NCI-H2107 treated with DMSO at 0.1 percent for 48 hours (cell line): ENCODE results near the gene TRIM50.
"Not testable (repeated sequence)": the region's sequence is repeated elsewhere in the genome, so short reads cannot be mapped to it uniquely, and the experiment has no call there.

Experiments
- DNase-seq: peaks from one replicate; lab custom pipeline; 2025; ENCODE audit not compliant: unreplicated experiment; lab: John Stamatoyannopoulos, UW

Gene TRIM50

DNA sequence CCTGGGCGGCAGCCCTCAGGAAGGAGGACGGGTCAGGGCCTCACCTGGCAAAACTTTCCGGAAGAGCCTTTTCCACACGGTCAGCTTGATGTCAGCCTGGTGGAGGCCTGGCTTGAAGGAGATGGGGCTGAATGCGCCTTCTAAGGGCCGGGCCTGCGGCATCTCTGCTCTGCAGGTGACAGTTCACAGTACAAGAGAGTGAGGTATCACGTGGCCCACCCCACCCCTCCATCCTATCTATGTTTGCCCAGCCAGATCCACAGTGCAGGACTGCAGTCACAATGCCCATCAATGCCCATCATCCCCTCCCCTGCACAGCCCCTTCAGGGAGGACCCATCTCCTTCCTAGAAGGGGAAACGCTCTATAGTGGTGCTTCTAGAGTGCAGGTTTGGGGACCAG is 11.4 kb downstream of the TRIM50 start:
- DNase-seq: no peak

DNA sequence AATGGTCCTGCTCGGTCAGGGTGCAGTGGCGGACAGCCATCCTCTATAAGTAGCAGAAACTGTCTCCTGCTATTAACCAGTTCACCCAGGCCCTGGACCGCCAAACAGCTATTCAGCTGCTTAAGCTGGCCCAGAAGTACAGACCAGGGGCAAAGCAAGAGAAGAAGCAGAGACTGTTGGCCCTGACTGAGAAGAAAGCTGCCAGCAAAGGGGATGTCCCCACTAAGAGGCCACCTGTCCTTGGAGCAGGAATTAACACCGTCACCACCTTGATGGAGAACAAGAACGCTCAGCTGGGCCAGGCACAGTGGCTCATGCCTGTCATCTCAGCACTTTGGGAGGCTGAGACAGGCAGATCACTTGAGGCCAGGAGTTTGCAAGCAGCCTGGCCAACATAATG is 13.6 kb downstream of the TRIM50 start:
- no peak for DNase-seq

DNA sequence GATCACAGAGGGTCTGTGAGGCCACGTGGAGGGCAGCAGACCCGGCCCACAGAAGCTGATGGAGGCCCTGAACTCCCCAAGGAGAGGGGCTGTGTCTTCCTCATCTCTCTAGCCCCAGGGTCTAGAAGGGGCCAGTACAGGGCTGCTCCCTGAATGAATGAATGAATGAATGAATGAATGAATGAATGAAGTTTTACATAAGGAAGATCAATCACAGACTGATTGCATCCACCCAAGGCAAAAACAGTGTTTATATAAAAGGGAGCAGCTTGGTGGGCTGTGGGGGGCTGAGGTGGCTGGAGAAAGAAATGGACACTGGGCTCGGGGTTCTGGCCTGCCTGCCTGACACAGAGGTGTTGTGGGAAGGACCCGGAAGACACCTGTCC is 14.4 kb downstream of the TRIM50 start:
- DNase-seq: no peak

DNA sequence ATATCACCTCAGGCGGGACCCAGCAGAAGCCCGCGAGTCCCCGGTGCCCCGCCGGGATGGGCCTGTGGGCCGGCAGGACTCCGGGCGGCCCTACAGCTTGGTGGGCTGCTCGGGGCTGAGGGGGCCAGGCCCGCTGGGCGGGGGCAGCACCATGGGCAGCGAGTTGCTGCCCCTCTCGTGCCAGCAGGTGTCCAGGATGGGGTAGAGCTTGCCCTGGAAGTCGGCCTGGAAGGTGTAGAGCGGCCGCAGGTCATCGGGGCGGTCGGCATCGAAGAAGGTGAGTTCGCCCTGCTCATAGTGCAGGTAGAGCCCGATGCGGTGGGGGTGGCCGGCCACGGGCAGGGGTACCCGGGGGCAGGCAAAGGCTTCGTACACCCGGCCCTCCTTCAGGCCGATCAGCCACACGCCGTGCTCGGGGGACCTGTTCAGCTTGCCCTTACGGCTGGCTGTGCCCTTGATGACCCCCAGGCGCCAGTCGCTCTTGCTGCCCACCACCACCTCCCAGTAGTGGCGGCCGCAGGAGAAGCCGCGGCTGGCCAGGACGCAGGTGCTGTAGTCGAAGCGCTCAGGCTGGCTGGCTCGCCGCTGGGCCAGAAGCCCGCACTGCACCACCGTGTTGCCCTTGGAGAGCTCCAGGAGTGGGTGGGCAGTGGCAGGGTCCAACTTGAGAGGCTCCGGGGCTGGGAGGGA is 14.9 kb downstream of the TRIM50 start:
- DNase-seq: no peak

DNA sequence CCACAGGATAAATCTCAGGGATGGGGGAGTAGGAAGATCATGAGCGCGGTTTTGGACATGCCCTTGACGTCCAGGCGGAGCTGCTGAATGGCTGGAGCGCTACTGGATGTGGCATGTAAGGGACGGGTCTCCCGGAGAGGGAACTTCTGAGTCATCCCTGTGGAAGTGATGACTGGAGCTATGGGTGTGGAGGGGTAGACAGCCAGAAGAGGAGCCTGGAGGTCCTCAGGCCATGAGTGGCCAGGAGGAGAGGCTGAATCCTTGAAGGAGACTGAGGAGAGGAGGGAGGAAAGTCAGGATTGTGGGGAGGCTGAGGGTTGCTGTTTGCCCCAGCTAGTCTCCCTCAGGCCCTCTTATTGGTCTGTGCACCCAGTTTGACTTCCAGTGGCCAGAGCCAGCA is 16.5 kb downstream of the TRIM50 start:
- DNase-seq: not testable (repeated sequence)

DNA sequence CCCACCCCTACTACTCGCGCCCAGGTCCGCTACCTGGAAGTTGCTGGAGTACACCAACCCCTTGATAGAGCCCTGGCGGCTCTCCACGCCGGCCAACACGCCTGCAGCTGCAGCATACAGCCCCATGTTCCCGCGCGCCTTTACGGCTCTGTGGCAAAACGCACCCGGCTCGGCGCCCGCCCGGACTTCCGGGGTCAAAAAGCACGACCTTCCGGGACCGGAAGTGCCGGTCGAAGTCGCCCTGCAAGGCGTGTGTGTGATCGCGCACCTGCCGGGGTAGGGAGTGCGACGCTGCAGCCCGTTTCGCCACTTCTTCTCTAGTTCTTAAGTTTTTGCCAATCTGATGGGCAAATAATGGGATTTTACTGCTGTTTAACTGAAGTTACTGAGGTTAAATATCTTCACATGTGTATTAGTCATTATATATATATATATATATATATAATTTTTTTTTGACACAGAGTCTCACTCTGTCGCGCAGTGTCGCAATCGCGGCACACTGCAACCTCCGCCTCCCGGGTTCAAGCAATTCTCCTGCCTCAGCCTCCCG is 19.1 kb downstream of the TRIM50 start, which contains the start of gene NSUN5:
NSUN5 (minus strand) TSS at position 162 of the 550 bp plus-strand sequence; CDS start at position 126, 36 bp downstream.
- peak; percentile 63 for DNase-seq

DNA sequence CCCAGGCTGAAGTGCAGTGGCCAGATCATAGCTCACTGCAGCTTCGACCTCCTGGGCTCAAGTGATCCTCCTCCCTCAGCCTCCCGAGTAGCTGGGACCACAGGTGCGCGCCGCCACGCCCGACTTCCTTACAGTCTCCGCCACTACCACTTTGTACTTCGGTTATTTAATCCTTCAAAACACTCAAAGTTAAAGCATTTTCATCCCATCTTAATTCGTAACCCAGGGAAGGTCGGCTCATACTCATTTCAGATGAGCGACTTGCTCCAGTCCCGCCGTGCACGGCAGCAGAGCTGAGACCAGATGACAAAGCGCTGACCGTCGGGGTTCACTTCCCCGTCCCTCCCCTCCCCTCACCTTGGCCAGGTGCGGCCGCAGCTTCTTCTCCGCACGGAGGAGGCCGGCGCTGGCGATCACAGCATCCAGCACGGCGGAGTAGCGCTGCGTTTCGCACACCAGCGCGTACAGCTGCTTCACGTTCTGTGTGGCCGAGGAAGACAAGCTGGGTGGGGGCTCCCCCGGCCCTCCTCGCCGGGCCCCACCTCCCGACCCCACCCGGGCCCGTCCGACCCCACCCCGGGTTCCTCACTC is 19.7 kb downstream of the TRIM50 start:
- no peak for DNase-seq

DNA sequence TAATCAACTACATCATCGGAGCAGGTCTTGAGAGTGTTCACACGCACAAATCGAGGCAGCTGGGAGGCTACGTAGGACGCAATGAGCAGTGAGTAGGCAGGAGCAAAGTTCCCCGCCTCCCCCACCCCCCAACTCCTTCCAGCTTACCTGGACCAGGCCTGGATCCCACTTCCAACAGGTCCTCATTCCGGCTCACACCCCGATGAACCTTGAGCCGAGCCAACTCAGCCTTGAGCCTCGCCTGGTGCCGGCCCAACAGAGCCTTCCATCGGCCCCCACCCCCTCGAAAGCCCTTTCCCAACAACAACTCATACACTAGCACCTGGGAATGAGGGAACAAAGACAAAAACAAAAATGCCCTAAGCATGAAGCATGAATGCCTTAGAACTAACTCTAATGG is 20.4 kb downstream of the TRIM50 start:
- no peak for DNase-seq

DNA sequence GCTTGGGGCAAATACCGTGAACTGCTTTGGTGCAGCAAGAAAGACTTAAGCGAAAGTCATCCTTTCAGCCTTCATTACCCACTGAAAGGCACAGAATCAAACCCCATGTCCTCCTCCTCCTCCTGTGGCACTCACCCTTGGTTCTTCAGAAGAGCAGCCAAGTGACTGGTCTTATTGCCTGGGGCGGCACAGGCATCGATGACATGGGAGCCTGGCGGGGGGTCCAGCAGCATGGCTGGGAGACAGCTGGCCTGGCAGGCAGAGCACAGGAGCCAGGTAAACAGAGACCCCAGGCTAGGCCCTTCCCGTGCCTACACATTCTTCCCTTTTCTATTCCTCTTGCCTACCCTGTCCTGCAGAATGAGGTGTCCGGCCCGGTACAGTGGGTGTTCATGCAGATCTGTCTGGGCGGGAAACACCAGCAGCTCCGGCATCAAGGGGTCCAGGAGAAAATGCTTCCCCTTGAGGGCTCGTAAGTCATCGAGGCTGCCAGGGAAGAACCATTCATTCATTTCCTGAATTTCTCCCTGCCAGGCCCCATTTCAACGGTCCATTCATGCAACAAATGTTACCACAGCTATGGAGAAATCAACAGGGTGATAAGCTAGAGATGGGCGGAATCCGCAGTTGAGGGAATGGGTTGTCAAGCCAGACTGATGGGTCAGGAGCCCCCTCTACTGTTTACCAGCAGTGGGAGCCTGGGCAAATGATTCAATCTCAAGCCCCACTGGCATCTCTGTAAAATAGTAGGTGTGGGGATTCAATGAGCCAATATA is 23.1 kb downstream of the TRIM50 start:
- not testable (repeated sequence) for DNase-seq

DNA sequence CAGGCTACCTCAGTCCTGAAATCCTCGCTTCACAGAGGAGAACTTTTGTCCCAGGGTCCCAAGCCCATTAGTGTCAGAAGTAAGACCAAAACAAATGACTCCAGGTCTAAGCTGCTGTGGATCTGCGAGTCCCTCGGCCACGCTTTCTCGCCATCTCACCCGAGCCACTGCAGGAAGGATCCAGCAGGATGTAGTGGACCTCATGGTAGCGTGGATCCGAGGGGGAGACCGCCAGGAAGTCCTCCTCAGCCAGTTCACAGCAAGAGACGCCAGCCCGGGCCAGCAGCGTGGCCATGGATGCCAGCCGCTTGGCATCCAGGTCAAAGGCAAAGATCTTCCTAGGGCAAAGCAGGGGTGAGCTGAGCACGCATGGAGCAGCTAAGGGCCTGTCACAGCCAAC is 23.8 kb downstream of the TRIM50 start:
- no peak for DNase-seq

DNA sequence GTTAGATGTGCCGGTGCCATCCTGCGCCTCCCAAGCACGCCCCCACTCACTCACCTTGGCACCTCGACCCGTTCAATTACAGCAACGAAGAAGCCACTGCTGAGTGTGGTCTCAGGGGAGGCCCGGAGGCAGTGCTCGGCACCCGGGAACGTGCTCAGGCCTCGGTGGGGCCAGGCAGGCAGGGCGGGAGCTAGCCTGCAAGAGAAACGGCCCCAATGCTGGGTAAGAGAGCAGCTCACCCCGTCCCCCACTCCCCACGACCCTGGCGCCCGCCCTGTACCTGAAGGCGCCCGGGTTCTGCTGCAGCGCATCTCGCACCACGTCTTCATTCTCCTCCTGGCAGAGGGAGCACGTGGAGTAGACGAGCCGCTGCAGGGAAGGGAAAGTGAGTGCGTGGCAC is 24.3 kb downstream of the TRIM50 start:
- no peak for DNase-seq

DNA sequence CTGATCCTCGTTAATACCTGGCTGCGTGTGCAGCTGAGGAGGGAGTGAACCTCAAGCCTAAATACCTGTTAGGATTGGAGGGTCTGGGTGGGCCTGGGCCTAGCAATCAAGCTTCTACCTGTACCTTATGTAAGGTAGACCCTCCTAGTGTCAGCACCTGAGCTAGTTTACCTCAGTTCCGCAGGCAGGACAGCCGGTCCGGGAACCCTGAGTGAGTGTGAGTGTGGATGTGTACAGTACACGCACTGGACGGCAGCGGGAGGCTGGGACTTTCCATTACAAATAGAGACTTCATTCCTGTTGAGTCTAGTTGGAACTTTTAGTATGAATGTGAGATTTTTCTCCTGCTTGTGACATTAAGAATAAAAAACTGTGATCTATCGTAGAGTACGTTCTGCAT is 25.0 kb downstream of the TRIM50 start:
- not testable (repeated sequence) for DNase-seq

DNA sequence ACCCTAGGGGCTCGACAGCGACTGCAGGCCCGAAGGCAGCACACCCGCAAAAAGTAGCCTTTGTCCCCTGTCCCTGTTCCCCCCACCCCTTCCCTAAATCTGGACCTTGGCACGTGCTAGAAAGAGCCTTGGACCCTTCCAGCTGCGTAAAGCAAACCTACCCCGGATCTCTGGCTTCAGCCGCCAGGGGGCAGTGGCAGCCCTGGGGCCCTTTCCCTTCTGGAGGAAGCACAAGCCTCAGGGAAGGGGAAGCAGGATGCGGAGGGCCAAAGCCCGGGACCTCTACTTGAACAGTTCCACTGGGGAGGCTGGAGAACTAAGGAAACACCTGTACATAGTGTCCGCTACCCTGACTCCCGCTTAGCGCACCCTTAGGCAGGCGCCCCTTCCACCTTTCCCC is 26.8 kb downstream of the TRIM50 start:
- DNase-seq: not testable (repeated sequence)

DNA sequence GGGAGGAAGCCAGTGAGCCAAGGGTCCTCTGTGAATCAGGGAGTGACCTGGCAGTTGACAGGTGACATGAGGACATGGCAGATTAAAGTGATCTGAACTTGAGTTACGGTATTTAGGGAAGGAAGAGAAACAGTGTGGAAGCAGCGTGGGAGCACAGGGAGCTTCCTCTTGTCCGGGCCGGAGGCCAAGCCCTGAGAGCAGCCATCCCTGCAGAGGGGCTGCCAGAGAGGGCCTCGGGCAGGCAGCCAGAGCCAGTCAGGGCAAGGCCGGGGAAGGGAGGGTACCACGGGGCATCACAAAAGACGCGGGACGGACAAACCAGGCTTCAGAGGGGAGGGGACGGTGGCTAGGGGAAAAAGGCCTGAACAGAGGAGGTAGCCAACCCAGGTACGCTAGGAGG is 28.1 kb downstream of the TRIM50 start:
- DNase-seq: not testable (repeated sequence)

DNA sequence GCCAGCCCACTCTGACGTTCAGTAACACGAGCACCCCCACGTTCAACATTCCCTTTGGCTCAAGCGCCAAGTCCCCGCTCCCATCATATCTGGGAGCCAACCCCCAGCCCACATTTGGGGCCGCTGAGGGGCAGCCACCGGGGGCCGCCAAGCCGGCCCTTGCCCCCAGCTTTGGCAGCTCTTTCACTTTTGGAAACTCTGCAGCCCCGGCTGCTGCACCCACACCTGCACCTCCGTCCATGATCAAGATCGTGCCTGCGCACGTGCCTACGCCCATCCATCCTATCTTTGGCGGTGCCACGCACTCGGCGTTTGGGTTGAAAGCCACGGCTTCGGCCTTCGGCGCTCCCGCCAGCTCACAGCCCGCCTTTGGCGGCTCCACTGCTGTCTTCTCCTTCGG is 30.2 kb downstream of the TRIM50 start:
- DNase-seq: not testable (repeated sequence)

DNA sequence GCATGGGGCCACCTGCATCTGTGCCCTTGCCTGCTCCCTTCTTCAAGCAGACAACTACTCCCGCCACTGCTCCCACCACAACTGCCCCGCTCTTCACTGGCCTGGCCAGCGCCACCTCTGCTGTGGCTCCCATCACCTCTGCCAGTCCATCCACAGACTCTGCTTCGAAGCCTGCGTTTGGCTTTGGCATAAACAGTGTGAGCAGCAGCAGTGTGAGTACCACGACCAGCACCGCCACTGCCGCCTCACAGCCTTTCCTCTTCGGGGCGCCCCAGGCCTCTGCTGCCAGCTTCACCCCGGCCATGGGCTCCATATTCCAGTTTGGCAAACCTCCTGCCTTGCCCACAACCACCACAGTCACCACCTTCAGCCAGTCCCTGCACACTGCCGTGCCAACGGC is 30.6 kb downstream of the TRIM50 start:
- DNase-seq: not testable (repeated sequence)

DNA sequence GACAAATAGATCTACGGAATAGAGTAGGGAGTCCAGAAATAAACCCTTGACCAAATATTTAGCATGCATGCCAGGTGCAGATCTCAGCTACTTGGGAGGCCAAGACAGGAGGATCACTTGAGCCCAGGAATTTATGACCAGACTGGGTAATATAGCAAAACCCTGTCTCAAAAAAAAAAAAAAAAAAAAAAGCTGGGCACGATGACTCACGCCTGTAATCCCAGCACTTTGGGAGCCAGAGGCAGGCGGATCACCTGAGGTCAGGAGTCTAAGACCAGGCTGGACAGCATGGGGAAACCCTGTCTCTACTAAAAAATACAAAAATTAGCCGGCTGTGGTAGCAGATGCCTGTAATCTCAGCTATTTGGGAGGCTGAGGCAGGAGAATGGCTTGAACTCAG is 50.7 kb downstream of the TRIM50 start:
- DNase-seq: not testable (repeated sequence)

DNA sequence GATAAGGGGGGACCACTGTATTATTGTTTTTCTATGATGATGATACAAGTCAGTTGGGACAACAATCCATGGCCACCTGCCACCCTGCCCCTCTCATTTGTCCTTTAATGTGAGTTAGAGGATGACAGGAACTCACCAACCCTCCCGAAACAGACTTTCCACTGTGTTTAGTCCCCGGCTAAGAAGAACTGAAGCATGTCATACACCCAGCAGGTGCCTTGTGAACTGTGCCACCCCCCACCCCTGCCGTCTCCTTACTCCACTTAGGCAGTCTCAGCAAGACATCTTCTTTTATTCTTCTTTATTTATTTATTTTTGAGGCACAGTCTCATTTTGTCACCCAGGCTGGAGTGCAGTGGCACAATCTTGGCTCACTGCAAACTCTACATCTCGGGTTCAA is 60.1 kb downstream of the TRIM50 start:
- not testable (repeated sequence) for DNase-seq

DNA sequence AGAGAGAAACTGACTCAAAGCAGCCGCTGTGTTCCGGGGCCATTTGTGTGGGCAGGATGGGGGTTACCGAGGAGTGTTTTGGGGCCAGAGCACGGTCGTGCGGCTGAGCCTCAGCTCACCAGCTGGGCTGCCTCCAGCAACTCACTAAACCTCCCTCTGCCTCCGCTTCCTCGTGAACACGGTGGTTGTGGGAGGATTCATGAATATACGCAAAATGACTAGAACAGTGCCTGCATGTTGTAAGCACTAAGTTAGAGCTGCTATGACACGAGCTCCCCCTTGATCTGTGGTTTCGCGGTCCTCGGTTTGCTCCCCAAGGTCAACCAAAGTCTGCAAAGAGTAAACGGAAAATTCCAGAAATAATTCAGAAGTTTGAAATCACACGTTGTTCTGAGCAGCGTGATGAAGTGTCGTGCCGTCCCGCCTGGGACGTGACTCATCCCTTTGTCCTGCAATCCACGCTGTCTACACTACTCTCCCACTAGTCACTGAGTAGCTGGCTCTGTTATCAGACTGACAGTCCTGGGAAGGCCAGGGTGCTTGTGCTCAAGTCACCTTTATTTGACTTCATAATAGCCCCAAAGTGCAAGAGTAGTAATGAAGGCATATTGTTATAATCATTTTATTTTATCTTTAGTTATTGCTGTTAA is 61.0 kb downstream of the TRIM50 start:
- not testable (repeated sequence) for DNase-seq
